ENCODE results near the gene PPIP5K1. TPM values are rescaled to one million over a fixed set of nuclear protein-coding genes. Genes with fewer than 3 reads are reported as not detected.

PPIP5K1 gene
- total RNA-seq, 1 donor from 2014 or later, result 64.1 TPM

- Mint-ChIP-seq H3K4me3 (no peak overlapping the region), H3K36me3 (ENCODE audit: low read depth) (peaks cover 19% of the 10 kb centered on the region), H3K4me1 (ENCODE audit: low read depth) (peaks cover 41% of the 10 kb centered on the region), H3K9me3 (no peaks in the 10 kb centered on the region), H3K27me3 (ENCODE audit: insufficient read depth) (peaks cover 10% of the 10 kb centered on the region), H3K27ac (no peak overlapping the region)
- DNase-seq (ENCODE audit: low spot score), result no peak
- intact Hi-C loops (cut with micrococcal nuclease), result no loop called here
Observed at GRCh38 chr15:43520138-43520537, 69.9 kb downstream of the PPIP5K1 start.

GRCh38 chr15:43519196-43519595, 70.8 kb downstream of the PPIP5K1 start:
- Mint-ChIP-seq H3K27ac (no peak overlapping the region), H3K9me3 (no peaks in the 10 kb centered on the region), H3K27me3 (ENCODE audit: insufficient read depth) (peaks cover 10% of the 10 kb centered on the region), H3K4me3 (no peak overlapping the region), H3K36me3 (ENCODE audit: low read depth) (peaks cover 19% of the 10 kb centered on the region), H3K4me1 (ENCODE audit: low read depth) (peaks cover 43% of the 10 kb centered on the region)
- intact Hi-C loops (cut with micrococcal nuclease), result loop anchor here (10.0 kb wide), 1 partner anchor 306 kb away; the partner anchor contains the start of genes MFAP1 and WDR76
- no peak for DNase-seq (ENCODE audit: low spot score)

GRCh38 chr15:43518197-43518761, 71.7 kb downstream of the PPIP5K1 start:
- no peaks in the 10 kb centered on the region for H3K9me3 Mint-ChIP-seq
- intact Hi-C loops (cut with micrococcal nuclease), result loop anchor here (10.0 kb wide), 1 partner anchor 307 kb away; the partner anchor contains the start of genes MFAP1 and WDR76
- H3K4me3 Mint-ChIP-seq, result peak overlapping the region; percentile 62
- H3K27me3 Mint-ChIP-seq (ENCODE audit: insufficient read depth), result peaks cover 10% of the 10 kb centered on the region
- peak overlapping the region; percentile 27 for H3K27ac Mint-ChIP-seq
- H3K4me1 Mint-ChIP-seq (ENCODE audit: low read depth), result peaks cover 53% of the 10 kb centered on the region
- H3K36me3 Mint-ChIP-seq (ENCODE audit: low read depth), result peaks cover 19% of the 10 kb centered on the region
- DNase-seq (ENCODE audit: low spot score), result no peak

GRCh38 chr15:43517354-43518196, 72.4 kb downstream of the PPIP5K1 start, which contains the start of gene MAP1A:
Gene MAP1A, plus strand, starts transcription at chr15:43517608. Its CDS starts 3,866 bp downstream, at chr15:43521474.
- Mint-ChIP-seq H3K4me1 (ENCODE audit: low read depth) (peaks cover 57% of the 10 kb centered on the region), H3K27ac (peak within 1 kb of the TSS; percentile 27), H3K27me3 (ENCODE audit: insufficient read depth) (peaks cover 10% of the 10 kb centered on the region), H3K9me3 (no peaks in the 10 kb centered on the region), H3K4me3 (peak within 1 kb of the TSS; percentile 62), H3K36me3 (ENCODE audit: low read depth) (peaks cover 14% of the 10 kb centered on the region)
- DNase-seq (ENCODE audit: low spot score), result no peak
- intact Hi-C loops (cut with micrococcal nuclease), result loop anchor here (10.0 kb wide), 1 partner anchor 307 kb away; the partner anchor contains the start of genes MFAP1 and WDR76

GRCh38 chr15:43516801-43517353, 73.1 kb downstream of the PPIP5K1 start:
- H3K4me1 Mint-ChIP-seq (ENCODE audit: low read depth), result peaks cover 64% of the 10 kb centered on the region
- no peak for DNase-seq (ENCODE audit: low spot score)
- H3K9me3 Mint-ChIP-seq, result no peaks in the 10 kb centered on the region
- H3K27ac Mint-ChIP-seq, result peak overlapping the region; percentile 24
- peak overlapping the region; percentile 31 for H3K4me3 Mint-ChIP-seq
- intact Hi-C loops (cut with micrococcal nuclease), result loop anchor here (10.0 kb wide), 1 partner anchor 308 kb away; the partner anchor contains the start of genes MFAP1 and WDR76
- peaks cover 8% of the 10 kb centered on the region for H3K36me3 Mint-ChIP-seq (ENCODE audit: low read depth)
- peaks cover 10% of the 10 kb centered on the region for H3K27me3 Mint-ChIP-seq (ENCODE audit: insufficient read depth)

- intact Hi-C loops (cut with micrococcal nuclease), result loop anchor here (10.0 kb wide), 1 partner anchor 309 kb away; the partner anchor contains the start of genes MFAP1 and WDR76
- H3K27me3 Mint-ChIP-seq (ENCODE audit: insufficient read depth), result peaks cover 10% of the 10 kb centered on the region
- H3K4me1 Mint-ChIP-seq (ENCODE audit: low read depth), result peaks cover 71% of the 10 kb centered on the region
- H3K36me3 Mint-ChIP-seq (ENCODE audit: low read depth), result peaks cover 6% of the 10 kb centered on the region
- H3K9me3 Mint-ChIP-seq, result no peaks in the 10 kb centered on the region
- H3K4me3 Mint-ChIP-seq, result no peak overlapping the region
- DNase-seq (ENCODE audit: low spot score), result no peak
- H3K27ac Mint-ChIP-seq, result no peak overlapping the region
Observed at GRCh38 chr15:43516185-43516584, 73.8 kb downstream of the PPIP5K1 start.

GRCh38 chr15:43515741-43516140, 74.3 kb downstream of the PPIP5K1 start:
- H3K4me1 Mint-ChIP-seq (ENCODE audit: low read depth), result peaks cover 74% of the 10 kb centered on the region
- intact Hi-C loops (cut with micrococcal nuclease), result loop anchor here (10.0 kb wide), 1 partner anchor 309 kb away; the partner anchor contains the start of genes MFAP1 and WDR76

GRCh38 chr15:43514241-43515057, 75.6 kb downstream of the PPIP5K1 start:
- Mint-ChIP-seq H3K27ac (peak overlapping the region; percentile 61), H3K4me3 (peak overlapping the region; percentile 48), H3K9me3 (no peaks in the 10 kb centered on the region), H3K36me3 (ENCODE audit: low read depth) (no peaks in the 10 kb centered on the region), H3K4me1 (ENCODE audit: low read depth) (peaks cover 84% of the 10 kb centered on the region), H3K27me3 (ENCODE audit: insufficient read depth) (peaks cover 10% of the 10 kb centered on the region)
- intact Hi-C loops (cut with micrococcal nuclease), result loop anchor here (1.0 to 10.0 kb wide), 2 partner anchors 73 to 310 kb away; partner anchors contain the start of genes MFAP1 and WDR76
- DNase-seq (ENCODE audit: low spot score), result peak; percentile 25

More at GRCh38 chr15:43515741-43516140, 74.3 kb downstream of the PPIP5K1 start:
- Mint-ChIP-seq H3K9me3 (no peaks in the 10 kb centered on the region), H3K27me3 (ENCODE audit: insufficient read depth) (peaks cover 10% of the 10 kb centered on the region), H3K4me3 (no peak overlapping the region), H3K27ac (no peak overlapping the region), H3K36me3 (ENCODE audit: low read depth) (peaks cover 4% of the 10 kb centered on the region)
- DNase-seq (ENCODE audit: low spot score), result no peak

GRCh38 chr15:43513550-43513949, 76.5 kb downstream of the PPIP5K1 start:
- peak overlapping the region; percentile 61 for H3K27ac Mint-ChIP-seq
- peak overlapping the region; percentile 48 for H3K4me3 Mint-ChIP-seq
- H3K9me3 Mint-ChIP-seq, result no peaks in the 10 kb centered on the region
- H3K27me3 Mint-ChIP-seq (ENCODE audit: insufficient read depth), result peaks cover 8% of the 10 kb centered on the region
- DNase-seq (ENCODE audit: low spot score), result no peak
- no peaks in the 10 kb centered on the region for H3K36me3 Mint-ChIP-seq (ENCODE audit: low read depth)
- intact Hi-C loops (cut with micrococcal nuclease), result loop anchor here (10.0 kb wide), 1 partner anchor 311 kb away; the partner anchor contains the start of genes MFAP1 and WDR76
- peaks cover 86% of the 10 kb centered on the region for H3K4me1 Mint-ChIP-seq (ENCODE audit: low read depth)

GRCh38 chr15:43511012-43511885, 78.8 kb downstream of the PPIP5K1 start:
- DNase-seq (ENCODE audit: low spot score), result peak; percentile 24
- no peaks in the 10 kb centered on the region for H3K36me3 Mint-ChIP-seq (ENCODE audit: low read depth)
- H3K9me3 Mint-ChIP-seq, result no peaks in the 10 kb centered on the region
- H3K27me3 Mint-ChIP-seq (ENCODE audit: insufficient read depth), result peaks cover 6% of the 10 kb centered on the region
- intact Hi-C loops (cut with micrococcal nuclease), result loop anchor here (10.0 kb wide), 1 partner anchor 314 kb away; the partner anchor contains the start of genes MFAP1 and WDR76
- peaks cover 64% of the 10 kb centered on the region for H3K4me1 Mint-ChIP-seq (ENCODE audit: low read depth)
- peak overlapping the region; percentile 92 for H3K27ac Mint-ChIP-seq
- H3K4me3 Mint-ChIP-seq, result peak overlapping the region; percentile 87
